ENCODE data around the gene MGA.

The MGA gene

GRCh38 chr15:41821831-41822230 lies 161.6 kb downstream of the MGA start:
- Mint-ChIP-seq H3K36me3 (ENCODE audit: low read depth) (peaks cover 80% of the 10 kb centered on the region), H3K27me3 (no peaks in the 10 kb centered on the region), H3K9me3 (no peaks in the 10 kb centered on the region), H3K27ac (no peak overlapping the region), H3K4me1 (ENCODE audit: low read depth) (peaks cover 1% of the 10 kb centered on the region), H3K4me3 (no peak overlapping the region)
- no peak for DNase-seq

GRCh38 chr15:41822471-41822870 lies 162.3 kb downstream of the MGA start:
- Mint-ChIP-seq H3K4me1 (ENCODE audit: low read depth) (peaks cover 2% of the 10 kb centered on the region), H3K27me3 (no peaks in the 10 kb centered on the region), H3K27ac (no peak overlapping the region), H3K9me3 (no peaks in the 10 kb centered on the region), H3K36me3 (ENCODE audit: low read depth) (peaks cover 73% of the 10 kb centered on the region), H3K4me3 (no peak overlapping the region)
- no peak for DNase-seq

All from activated T-cell treated with anti-CD3 and anti-CD28 coated beads, Interleukin-2, amount 50 U/mL, for 24 hours (primary cell).